ENCODE data around the gene TRAPPC10.

Gene TRAPPC10

DNA sequence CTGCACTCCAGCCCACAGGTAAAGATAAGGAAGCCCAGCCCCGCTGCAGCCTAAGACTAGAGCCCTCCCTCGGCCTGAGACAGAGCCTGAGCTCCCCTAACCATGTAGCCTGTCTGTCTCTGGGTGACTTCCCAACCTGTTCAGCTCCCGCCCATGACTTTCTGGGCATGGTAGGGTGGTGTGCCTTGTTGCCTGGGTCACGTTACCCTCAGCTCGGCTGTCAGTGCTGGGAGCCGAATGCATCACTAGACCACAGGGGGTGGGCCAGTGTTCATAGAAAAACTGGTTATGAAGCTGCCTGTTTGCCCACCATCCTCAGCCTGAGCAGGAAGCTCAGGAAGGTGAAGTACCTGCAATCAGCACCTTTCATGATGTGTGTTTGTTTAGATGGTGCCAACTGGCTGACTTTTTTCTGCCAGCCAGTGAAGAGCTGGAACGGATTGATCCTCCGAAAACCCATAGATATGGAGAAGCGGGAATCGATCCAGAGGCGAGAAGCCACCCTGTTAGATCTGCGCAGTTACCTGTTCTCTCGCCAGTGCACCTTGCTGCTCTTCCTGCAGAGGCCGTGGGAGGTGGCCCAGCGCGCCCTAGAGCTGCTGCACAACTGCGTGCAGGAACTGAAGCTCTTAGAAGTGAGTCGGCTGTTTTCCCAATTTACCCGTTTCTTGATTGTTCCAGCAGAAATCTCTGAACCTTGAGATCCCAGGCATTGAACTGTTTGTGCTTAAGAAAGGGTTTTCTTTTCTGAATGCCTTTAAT lies 51.2 kb downstream of the TRAPPC10 start:
- peaks cover 55% of the 10 kb centered on the region for H3K36me3 Mint-ChIP-seq (ENCODE audit: low read depth)
- no peaks in the 10 kb centered on the region for H3K9me3 Mint-ChIP-seq
- H3K4me1 Mint-ChIP-seq (ENCODE audit: low read depth) = peaks cover 24% of the 10 kb centered on the region
- peak overlapping the region; percentile 82 for H3K27ac Mint-ChIP-seq
- H3K4me3 Mint-ChIP-seq = no peak overlapping the region
- no peaks in the 10 kb centered on the region for H3K27me3 Mint-ChIP-seq (ENCODE audit: low read depth)
- DNase-seq (ENCODE audit: low spot score) = no peak

DNA sequence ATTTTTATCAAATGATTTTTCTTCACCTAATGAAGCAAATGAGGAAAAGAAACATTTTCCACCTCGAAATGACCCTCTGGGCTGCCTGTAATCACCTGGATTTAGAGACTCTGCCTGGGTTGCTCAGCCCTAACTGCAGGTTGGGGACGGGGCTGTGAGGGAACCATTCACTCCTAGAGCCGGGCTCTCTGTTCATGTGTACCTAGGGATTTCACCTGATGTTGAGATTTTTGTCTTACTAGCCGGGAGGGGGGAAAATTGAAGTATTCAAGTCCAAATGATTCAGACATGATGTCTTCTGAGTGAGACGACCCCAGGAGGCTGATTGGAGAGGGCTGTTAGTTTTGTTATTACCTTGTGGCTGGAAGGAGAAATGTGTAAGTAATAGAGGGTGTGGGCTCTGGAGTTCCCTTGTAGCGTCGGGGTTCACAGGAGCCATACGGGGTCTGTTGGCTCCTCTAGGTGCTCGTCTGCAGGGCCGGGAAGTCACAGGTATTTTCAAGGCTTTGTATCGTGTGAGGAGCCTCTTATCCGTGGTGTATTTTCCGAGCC lies 52.8 kb downstream of the TRAPPC10 start:
- H3K27ac Mint-ChIP-seq = peak overlapping the region; percentile 96
- DNase-seq (ENCODE audit: low spot score) = no peak
- H3K36me3 Mint-ChIP-seq (ENCODE audit: low read depth) = peaks cover 48% of the 10 kb centered on the region
- no peaks in the 10 kb centered on the region for H3K9me3 Mint-ChIP-seq
- H3K27me3 Mint-ChIP-seq (ENCODE audit: low read depth) = no peaks in the 10 kb centered on the region
- H3K4me1 Mint-ChIP-seq (ENCODE audit: low read depth) = peaks cover 25% of the 10 kb centered on the region
- peak overlapping the region; percentile 80 for H3K4me3 Mint-ChIP-seq

DNA sequence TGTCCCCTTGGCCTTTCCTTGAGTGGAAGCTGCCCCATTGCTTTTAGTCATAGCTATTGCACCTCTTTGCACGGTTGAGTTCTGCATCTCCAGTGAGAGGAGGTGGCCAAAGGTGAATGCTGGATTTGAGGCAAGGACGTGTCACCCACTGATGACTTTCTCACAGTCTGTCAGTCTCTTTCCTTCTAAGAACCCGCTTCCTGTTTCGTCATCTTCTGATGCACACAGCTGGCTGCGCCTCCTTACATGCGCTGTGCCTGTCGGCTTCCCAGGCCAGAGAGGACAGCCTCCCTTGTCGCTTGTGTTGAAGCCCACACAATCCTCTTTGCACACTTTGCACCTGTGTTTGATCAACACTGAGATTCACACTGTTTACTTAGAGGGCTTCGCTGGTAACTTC lies 53.3 kb downstream of the TRAPPC10 start:
- H3K4me1 Mint-ChIP-seq (ENCODE audit: low read depth) = peaks cover 25% of the 10 kb centered on the region
- peak; percentile 75 for DNase-seq (ENCODE audit: low spot score)
- peak overlapping the region; percentile 96 for H3K27ac Mint-ChIP-seq
- H3K9me3 Mint-ChIP-seq = no peaks in the 10 kb centered on the region
- H3K27me3 Mint-ChIP-seq (ENCODE audit: low read depth) = no peaks in the 10 kb centered on the region
- peaks cover 49% of the 10 kb centered on the region for H3K36me3 Mint-ChIP-seq (ENCODE audit: low read depth)
- peak overlapping the region; percentile 80 for H3K4me3 Mint-ChIP-seq

DNA sequence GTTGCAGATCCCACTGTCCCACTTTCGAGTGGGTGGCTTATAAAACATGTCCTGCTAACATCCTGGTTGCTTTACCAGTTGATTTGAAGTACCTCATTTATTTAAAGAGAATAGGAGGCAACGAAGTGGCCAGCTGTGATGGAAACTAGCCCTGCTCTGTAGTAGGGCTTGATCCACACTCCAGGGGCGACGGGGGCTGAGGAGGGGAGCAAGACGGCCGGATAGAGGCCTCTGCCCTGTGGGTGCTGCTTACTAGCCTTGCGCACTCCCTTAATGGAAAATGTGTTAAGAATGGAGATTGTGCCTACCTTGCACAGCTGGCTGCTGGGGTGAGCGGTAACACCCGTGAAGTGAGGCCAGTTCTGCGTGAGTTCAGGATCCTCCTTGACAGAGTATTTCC lies 54.0 kb downstream of the TRAPPC10 start:
- peak overlapping the region; percentile 80 for H3K4me3 Mint-ChIP-seq
- H3K4me1 Mint-ChIP-seq (ENCODE audit: low read depth) = peaks cover 25% of the 10 kb centered on the region
- peaks cover 52% of the 10 kb centered on the region for H3K36me3 Mint-ChIP-seq (ENCODE audit: low read depth)
- no peaks in the 10 kb centered on the region for H3K27me3 Mint-ChIP-seq (ENCODE audit: low read depth)
- DNase-seq (ENCODE audit: low spot score) = no peak
- no peaks in the 10 kb centered on the region for H3K9me3 Mint-ChIP-seq
- peak overlapping the region; percentile 96 for H3K27ac Mint-ChIP-seq

DNA sequence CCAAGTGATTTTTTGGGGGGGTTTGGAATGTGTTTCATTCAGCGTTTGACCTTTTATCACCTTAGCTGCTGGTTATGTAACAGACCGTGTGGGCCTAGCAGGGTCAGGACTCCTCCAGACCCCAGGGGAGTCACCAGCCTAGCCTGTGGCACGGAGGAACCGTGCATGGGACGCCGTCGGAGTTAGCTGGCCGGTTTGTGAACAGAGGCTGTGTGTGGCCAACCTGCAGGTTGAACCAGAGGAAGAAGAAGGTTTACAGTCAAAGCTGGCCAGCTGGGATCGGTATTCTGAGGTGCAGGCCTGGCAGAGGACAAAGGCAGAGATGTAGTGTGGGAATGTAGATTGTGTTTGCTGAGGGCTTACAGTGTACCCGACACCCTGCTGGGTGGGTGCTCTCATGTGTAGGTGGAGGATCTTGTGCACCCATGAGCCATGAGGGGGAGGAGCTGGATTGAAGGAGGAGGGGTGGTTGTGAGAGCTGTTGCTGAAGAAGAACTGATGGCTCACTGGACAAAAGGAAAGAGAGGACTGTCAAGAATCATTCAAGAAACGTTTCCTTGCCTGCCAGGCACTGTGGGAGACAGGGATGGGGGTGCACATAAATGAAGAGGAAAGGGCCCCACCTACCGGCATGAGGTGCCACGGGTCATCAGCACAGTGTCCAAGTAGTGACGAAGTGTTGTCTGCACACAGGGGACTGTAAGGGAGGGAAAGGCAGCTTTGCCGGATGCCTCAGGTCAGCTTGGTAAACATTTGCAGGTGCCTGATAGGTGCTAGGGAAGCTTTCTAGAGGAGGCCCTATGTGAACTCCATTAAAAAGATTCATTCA lies 55.1 kb downstream of the TRAPPC10 start:
- Mint-ChIP-seq H3K27ac (peak overlapping the region; percentile 38), H3K9me3 (no peaks in the 10 kb centered on the region), H3K27me3 (ENCODE audit: low read depth) (no peaks in the 10 kb centered on the region), H3K4me3 (no peak overlapping the region), H3K4me1 (ENCODE audit: low read depth) (peaks cover 25% of the 10 kb centered on the region), H3K36me3 (ENCODE audit: low read depth) (peaks cover 54% of the 10 kb centered on the region)
- no peak for DNase-seq (ENCODE audit: low spot score)

DNA sequence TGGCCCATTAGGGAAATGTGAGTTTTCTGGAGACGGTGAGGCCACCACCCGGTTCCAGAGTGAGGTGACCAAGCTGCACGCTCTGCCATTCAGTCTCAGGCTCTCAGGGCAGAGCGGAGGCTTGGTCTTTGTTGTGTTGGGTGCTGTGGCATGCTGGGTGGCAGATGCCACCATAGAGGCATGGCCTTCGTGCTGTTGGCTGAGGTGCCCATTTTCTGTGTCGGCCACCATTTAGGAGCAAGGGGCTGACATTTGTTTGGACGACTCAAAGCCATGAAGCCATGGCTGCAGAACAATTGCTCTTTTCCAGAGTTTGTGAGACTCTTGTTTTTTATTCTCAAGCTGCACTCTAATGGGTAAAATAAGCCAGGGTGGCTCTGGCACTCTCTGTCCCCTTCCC lies 58.3 kb downstream of the TRAPPC10 start:
- H3K9me3 Mint-ChIP-seq = no peaks in the 10 kb centered on the region
- H3K27me3 Mint-ChIP-seq (ENCODE audit: low read depth) = no peaks in the 10 kb centered on the region
- no peak overlapping the region for H3K27ac Mint-ChIP-seq
- H3K4me3 Mint-ChIP-seq = no peak overlapping the region
- DNase-seq (ENCODE audit: low spot score) = no peak
- H3K36me3 Mint-ChIP-seq (ENCODE audit: low read depth) = peaks cover 49% of the 10 kb centered on the region
- peaks cover 13% of the 10 kb centered on the region for H3K4me1 Mint-ChIP-seq (ENCODE audit: low read depth)

DNA sequence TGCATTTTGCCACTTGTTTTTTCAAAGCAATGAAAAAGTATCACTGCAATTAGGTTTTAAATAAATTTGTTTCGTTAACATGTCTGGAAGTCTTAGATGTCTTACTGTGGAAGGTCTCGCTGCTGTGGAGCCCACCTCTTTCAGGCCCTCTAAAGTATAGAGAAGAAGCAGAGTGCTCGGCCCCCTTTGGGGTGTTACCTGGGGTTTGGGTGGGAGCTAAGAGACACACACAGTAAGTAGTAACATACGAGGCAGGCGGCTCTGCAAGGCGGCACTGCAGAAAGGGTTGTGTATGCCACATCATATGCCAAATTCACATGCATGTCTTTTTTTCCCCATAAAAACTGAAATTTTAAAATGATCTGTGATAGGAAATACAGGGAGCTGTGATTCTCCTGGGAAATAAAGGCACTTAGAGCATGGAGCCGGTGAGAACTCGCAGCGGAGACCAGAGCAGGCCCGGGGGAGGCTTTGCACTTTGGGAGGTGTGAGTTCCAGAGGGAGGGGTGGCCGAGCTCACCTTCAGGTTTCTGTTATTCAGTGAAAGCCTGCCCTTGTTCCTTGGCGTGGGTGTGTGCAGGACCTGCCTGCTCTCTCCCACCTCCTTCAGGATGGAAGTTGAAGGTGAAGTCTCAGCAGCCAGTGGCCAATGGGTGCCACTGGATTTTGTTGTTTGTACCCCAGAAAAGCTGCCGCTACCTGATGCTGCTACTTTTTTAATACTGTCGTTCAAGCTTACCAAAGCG lies 59.4 kb downstream of the TRAPPC10 start:
- no peak overlapping the region for H3K4me3 Mint-ChIP-seq
- no peaks in the 10 kb centered on the region for H3K27me3 Mint-ChIP-seq (ENCODE audit: low read depth)
- no peaks in the 10 kb centered on the region for H3K9me3 Mint-ChIP-seq
- H3K4me1 Mint-ChIP-seq (ENCODE audit: low read depth) = peaks cover 5% of the 10 kb centered on the region
- DNase-seq (ENCODE audit: low spot score) = no peak
- H3K36me3 Mint-ChIP-seq (ENCODE audit: low read depth) = peaks cover 46% of the 10 kb centered on the region
- no peak overlapping the region for H3K27ac Mint-ChIP-seq

- Mint-ChIP-seq H3K4me1 (ENCODE audit: low read depth) (peaks cover 7% of the 10 kb centered on the region), H3K9me3 (no peaks in the 10 kb centered on the region), H3K4me3 (no peak overlapping the region), H3K36me3 (ENCODE audit: low read depth) (peaks cover 46% of the 10 kb centered on the region), H3K27ac (no peak overlapping the region), H3K27me3 (ENCODE audit: low read depth) (no peaks in the 10 kb centered on the region)
- DNase-seq (ENCODE audit: low spot score) = no peak
Observed at GRCh38 chr21:44072111-44072510, 60.0 kb downstream of the TRAPPC10 start.

DNA sequence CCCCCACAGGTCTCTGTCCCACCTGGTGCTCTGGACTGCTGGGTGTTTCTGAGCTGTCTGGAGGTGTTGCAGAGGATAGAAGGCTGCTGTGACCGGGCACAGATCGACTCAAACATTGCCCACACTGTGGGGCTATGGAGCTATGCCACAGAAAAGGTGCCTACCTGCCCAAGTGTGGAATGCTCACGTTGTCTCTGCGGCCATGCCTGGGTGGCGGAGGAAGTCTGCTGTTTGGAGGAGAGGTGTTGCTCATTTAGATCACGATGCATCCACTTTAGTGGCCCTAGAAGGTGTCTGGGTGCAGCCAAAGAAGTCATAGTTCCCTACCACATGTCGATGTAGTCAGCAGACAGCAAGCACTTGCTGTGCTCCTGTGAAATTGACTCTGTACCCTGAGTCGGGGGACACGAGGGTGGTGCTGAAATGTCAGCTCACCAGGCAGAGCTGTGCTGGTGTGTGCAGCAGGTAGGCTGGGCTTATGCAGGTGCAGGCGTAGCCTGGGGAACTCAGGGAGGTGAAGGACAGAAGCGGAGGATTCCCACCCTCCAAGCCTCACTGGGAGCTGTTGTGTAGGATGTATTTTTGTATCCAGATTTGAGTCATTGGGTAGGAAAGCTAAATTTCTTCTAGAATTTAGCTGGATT lies 62.3 kb downstream of the TRAPPC10 start:
- peaks cover 20% of the 10 kb centered on the region for H3K4me1 Mint-ChIP-seq (ENCODE audit: low read depth)
- H3K27me3 Mint-ChIP-seq (ENCODE audit: low read depth) = no peaks in the 10 kb centered on the region
- DNase-seq (ENCODE audit: low spot score) = no peak
- peak overlapping the region; percentile 2 for H3K27ac Mint-ChIP-seq
- peaks cover 54% of the 10 kb centered on the region for H3K36me3 Mint-ChIP-seq (ENCODE audit: low read depth)
- no peak overlapping the region for H3K4me3 Mint-ChIP-seq
- H3K9me3 Mint-ChIP-seq = no peaks in the 10 kb centered on the region

- H3K4me1 Mint-ChIP-seq (ENCODE audit: low read depth) = peaks cover 23% of the 10 kb centered on the region
- no peak overlapping the region for H3K4me3 Mint-ChIP-seq
- no peak for DNase-seq (ENCODE audit: low spot score)
- H3K9me3 Mint-ChIP-seq = no peaks in the 10 kb centered on the region
- H3K27ac Mint-ChIP-seq = no peak overlapping the region
- H3K36me3 Mint-ChIP-seq (ENCODE audit: low read depth) = peaks cover 54% of the 10 kb centered on the region
- no peaks in the 10 kb centered on the region for H3K27me3 Mint-ChIP-seq (ENCODE audit: low read depth)
Observed at GRCh38 chr21:44076316-44076715, 64.2 kb downstream of the TRAPPC10 start.

DNA sequence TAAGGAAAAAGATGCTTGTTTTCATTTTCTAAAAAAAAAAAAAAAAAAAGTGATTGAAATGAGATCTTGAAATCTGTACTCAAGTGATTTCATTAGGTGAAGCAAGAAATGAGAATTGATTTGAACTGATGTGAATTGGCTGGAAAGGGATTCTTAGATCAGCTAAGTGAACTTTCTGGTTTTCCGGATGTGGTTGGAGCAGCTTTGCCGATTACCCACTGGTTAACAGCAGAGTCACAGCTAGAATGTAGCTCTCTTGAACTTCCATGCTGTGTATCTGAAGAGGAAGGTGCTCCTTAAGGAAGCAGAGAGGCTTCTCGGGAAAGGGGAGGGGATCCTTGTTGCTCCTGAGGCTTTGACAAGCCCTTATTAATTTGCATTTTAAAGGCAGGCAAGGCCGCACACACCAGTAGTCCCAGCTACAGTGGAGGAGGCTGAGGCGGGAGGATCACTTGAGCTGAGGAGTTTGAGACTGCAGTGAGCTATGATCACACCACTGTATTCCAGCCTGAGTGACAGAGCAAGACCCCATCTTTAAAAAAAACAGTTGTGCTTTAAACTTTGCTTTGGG lies 66.4 kb downstream of the TRAPPC10 start:
- Mint-ChIP-seq H3K27ac (peak overlapping the region; percentile 79), H3K4me3 (peak overlapping the region; percentile 9), H3K36me3 (ENCODE audit: low read depth) (peaks cover 66% of the 10 kb centered on the region), H3K4me1 (ENCODE audit: low read depth) (peaks cover 43% of the 10 kb centered on the region), H3K9me3 (no peaks in the 10 kb centered on the region), H3K27me3 (ENCODE audit: low read depth) (no peaks in the 10 kb centered on the region)
- no peak for DNase-seq (ENCODE audit: low spot score)

DNA sequence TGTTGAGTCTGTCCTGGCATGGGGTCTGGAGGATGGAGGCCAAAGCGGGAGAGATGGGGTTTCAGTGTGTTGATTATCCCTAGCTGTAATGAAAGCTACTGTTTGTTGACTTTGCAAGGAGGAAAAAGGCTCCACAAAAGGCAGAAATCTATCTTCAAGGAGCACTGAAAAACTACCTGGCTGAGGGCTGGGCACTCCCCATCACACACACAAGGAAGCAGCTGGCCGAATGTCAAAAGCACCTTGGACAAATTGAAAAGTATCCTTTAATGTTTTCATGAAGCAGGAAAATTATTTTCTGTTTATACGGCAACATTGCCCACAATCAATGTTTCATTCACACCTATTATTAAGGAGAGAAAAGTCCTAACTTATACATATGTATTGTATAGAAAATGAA lies 67.3 kb downstream of the TRAPPC10 start:
- Mint-ChIP-seq H3K9me3 (no peaks in the 10 kb centered on the region), H3K27me3 (ENCODE audit: low read depth) (no peaks in the 10 kb centered on the region), H3K36me3 (ENCODE audit: low read depth) (peaks cover 68% of the 10 kb centered on the region), H3K27ac (peak overlapping the region; percentile 49), H3K4me3 (no peak overlapping the region), H3K4me1 (ENCODE audit: low read depth) (peaks cover 51% of the 10 kb centered on the region)
- DNase-seq (ENCODE audit: low spot score) = no peak

DNA sequence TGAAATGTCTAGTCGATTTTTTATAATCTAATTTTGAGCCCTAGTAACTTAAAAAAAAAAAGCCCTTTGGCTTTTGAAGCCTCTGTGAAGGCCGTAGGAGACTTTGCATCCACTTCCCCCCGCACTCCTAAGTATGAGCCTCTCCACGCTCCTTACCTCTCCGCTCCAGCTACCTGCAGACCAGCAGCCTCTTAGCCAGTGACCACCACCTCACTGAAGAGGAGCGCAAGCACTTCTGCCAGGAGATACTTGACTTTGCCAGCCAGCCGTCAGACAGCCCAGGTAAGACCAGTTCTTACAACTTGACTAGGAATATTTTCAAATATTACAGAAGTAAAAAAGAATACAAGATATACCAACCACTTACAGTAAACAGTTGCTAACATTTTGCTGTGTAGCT lies 67.7 kb downstream of the TRAPPC10 start:
- H3K27ac Mint-ChIP-seq = peak overlapping the region; percentile 85
- peaks cover 70% of the 10 kb centered on the region for H3K36me3 Mint-ChIP-seq (ENCODE audit: low read depth)
- DNase-seq (ENCODE audit: low spot score) = no peak
- no peaks in the 10 kb centered on the region for H3K9me3 Mint-ChIP-seq
- no peaks in the 10 kb centered on the region for H3K27me3 Mint-ChIP-seq (ENCODE audit: low read depth)
- H3K4me1 Mint-ChIP-seq (ENCODE audit: low read depth) = peaks cover 55% of the 10 kb centered on the region
- no peak overlapping the region for H3K4me3 Mint-ChIP-seq
